Measurements from ENCODE around the gene SAPCD2. TPM values are rescaled to one million over a fixed set of nuclear protein-coding genes. Genes with fewer than 3 reads are reported as not detected.

SAPCD2 gene
- total RNA-seq, 2 donors from 2014 or later = 7.2 to 17.2 TPM

DNA sequence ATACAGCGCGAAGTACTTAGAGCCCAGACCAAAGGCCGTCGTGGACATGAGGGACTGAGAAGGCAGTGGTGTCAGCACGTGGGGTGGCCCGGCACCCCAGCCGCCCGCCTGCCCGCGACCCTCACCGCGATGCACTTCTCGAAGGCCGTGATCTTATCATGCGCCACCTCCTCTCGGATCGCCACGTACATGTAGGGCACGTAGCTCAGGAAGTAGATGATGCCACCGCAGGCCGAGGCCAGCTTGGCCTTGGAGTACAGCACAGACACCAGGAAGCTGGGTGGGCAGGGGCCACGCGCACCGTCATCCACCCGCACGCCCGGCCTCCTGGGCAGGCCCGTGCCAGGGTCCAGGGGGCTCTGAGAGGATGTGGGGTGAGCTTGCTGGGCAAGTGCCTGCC is 53.3 kb downstream of the SAPCD2 start:
- WGBS = 95% methylated on average over 24 of the region's 28 CpGs
- Histone ChIP-seq H3K9me3 (no peaks in the 10 kb centered on the region), H3K27me3 (replicated peaks; ENCODE audit: insufficient read depth) (no peaks in the 10 kb centered on the region), H3K4me3 (no peak overlapping the region), H3K27ac (no peak overlapping the region), H3K4me1 (replicated peaks) (no peaks in the 10 kb centered on the region), H3K36me3 (no peaks in the 10 kb centered on the region)
- intact Hi-C loops (cut with DNase I) = no loop called here
- DNase-seq (ENCODE audit: low spot score) = no peak
- TF ChIP-seq, protein P1, sequence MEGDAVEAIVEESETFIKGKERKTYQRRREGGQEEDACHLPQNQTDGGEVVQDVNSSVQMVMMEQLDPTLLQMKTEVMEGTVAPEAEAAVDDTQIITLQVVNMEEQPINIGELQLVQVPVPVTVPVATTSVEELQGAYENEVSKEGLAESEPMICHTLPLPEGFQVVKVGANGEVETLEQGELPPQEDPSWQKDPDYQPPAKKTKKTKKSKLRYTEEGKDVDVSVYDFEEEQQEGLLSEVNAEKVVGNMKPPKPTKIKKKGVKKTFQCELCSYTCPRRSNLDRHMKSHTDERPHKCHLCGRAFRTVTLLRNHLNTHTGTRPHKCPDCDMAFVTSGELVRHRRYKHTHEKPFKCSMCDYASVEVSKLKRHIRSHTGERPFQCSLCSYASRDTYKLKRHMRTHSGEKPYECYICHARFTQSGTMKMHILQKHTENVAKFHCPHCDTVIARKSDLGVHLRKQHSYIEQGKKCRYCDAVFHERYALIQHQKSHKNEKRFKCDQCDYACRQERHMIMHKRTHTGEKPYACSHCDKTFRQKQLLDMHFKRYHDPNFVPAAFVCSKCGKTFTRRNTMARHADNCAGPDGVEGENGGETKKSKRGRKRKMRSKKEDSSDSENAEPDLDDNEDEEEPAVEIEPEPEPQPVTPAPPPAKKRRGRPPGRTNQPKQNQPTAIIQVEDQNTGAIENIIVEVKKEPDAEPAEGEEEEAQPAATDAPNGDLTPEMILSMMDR (IDR thresholded peaks at IDR 0.05) = no peak
- TF ChIP-seq POLR2A (IDR thresholded peaks at IDR 0.05) (no peak), POLR2AphosphoS5 (IDR thresholded peaks at IDR 0.05) (no peak)

DNA sequence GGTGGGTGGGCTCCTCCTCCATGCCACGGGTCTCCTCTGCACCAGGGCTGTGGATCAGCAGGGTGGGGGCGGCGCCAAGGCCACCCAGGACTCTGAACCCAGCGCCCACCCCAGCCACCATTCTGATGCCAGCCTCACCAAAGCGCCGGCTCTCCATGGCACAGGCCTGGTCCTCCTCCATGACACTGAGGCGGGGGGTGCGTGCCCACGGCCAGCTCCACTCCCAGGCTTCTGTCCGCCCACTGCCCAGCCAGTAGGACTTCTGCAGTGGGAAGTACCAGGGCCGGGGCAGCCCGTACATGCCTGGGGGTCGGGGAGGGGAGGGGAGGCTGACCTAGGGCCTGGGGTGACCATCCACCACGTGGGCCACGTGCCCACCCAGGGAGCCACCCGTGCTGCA is 53.9 kb downstream of the SAPCD2 start:
- H3K27ac ChIP-seq = no peak overlapping the region
- intact Hi-C loops (cut with DNase I) = no loop called here
- no peaks in the 10 kb centered on the region for H3K9me3 ChIP-seq
- H3K4me1 ChIP-seq (replicated peaks) = no peaks in the 10 kb centered on the region
- no peaks in the 10 kb centered on the region for H3K36me3 ChIP-seq
- no peak for DNase-seq (ENCODE audit: low spot score)
- TF ChIP-seq POLR2A (IDR thresholded peaks at IDR 0.05) (no peak), POLR2AphosphoS5 (IDR thresholded peaks at IDR 0.05) (no peak)
- TF ChIP-seq, protein P1 (IDR thresholded peaks at IDR 0.05) = no peak
- no peaks in the 10 kb centered on the region for H3K27me3 ChIP-seq (replicated peaks; ENCODE audit: insufficient read depth)
- 96% methylated on average over 11 of the region's 16 CpGs for WGBS
- no peak overlapping the region for H3K4me3 ChIP-seq

DNA sequence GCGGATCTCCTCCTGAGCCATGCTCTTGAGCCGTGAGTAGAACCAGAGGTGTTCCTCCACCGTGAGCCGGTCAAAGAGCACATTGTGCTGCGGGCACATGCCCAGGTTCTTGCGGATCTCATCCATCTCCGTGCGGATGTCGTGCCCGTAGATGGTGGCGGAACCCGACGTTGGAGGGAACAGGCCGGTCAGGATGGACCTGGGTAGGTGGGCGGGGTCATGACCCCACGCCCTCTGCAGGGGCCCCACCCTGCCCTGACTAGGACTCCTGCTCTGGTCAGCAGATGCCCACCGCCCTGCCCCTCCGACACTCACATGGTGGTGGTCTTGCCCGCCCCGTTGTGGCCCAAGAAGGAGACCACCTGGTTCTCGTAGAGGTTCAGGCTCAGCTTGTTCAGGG is 54.4 kb downstream of the SAPCD2 start:
- H3K27me3 ChIP-seq (replicated peaks; ENCODE audit: insufficient read depth) = no peaks in the 10 kb centered on the region
- DNase-seq (ENCODE audit: low spot score) = no peak
- 95% methylated on average over 21 of the region's 21 CpGs for WGBS
- no peaks in the 10 kb centered on the region for H3K9me3 ChIP-seq
- no peaks in the 10 kb centered on the region for H3K4me1 ChIP-seq (replicated peaks)
- no peak for TF ChIP-seq POLR2AphosphoS5 (IDR thresholded peaks at IDR 0.05)
- TF ChIP-seq, protein P1 (IDR thresholded peaks at IDR 0.05) = no peak
- TF ChIP-seq POLR2A (IDR thresholded peaks at IDR 0.05) = no peak
- H3K27ac ChIP-seq = no peak overlapping the region
- intact Hi-C loops (cut with DNase I) = no loop called here
- no peak overlapping the region for H3K4me3 ChIP-seq
- H3K36me3 ChIP-seq = no peaks in the 10 kb centered on the region

DNA sequence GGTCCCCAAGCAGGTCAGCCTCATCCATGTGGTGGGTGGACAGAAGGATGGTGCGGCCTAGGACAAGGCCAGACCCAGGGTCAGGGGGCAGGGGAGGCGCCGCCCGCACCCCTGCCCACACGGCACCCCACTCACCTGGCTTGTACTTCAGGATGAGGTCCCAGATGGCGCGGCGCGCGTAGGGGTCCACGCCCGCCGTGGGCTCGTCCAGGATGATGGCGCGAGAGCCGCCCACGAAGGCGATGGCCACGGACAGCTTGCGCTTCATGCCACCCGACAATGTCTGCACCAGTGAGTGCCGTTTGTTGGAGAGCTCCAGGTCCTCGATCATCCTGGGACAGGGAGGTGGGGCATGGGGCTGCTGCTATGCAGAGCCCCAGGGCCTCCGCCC is 54.8 kb downstream of the SAPCD2 start:
- Histone ChIP-seq H3K36me3 (no peaks in the 10 kb centered on the region), H3K27me3 (replicated peaks; ENCODE audit: insufficient read depth) (no peaks in the 10 kb centered on the region), H3K27ac (no peak overlapping the region), H3K4me3 (no peak overlapping the region), H3K4me1 (replicated peaks) (no peaks in the 10 kb centered on the region), H3K9me3 (no peaks in the 10 kb centered on the region)
- DNase-seq (ENCODE audit: low spot score) = no peak
- intact Hi-C loops (cut with DNase I) = no loop called here
- WGBS = 97% methylated on average over 25 of the region's 25 CpGs
- TF ChIP-seq, protein P1 (IDR thresholded peaks at IDR 0.05) = no peak
- TF ChIP-seq POLR2A (IDR thresholded peaks at IDR 0.05) (no peak), POLR2AphosphoS5 (IDR thresholded peaks at IDR 0.05) (no peak)

DNA sequence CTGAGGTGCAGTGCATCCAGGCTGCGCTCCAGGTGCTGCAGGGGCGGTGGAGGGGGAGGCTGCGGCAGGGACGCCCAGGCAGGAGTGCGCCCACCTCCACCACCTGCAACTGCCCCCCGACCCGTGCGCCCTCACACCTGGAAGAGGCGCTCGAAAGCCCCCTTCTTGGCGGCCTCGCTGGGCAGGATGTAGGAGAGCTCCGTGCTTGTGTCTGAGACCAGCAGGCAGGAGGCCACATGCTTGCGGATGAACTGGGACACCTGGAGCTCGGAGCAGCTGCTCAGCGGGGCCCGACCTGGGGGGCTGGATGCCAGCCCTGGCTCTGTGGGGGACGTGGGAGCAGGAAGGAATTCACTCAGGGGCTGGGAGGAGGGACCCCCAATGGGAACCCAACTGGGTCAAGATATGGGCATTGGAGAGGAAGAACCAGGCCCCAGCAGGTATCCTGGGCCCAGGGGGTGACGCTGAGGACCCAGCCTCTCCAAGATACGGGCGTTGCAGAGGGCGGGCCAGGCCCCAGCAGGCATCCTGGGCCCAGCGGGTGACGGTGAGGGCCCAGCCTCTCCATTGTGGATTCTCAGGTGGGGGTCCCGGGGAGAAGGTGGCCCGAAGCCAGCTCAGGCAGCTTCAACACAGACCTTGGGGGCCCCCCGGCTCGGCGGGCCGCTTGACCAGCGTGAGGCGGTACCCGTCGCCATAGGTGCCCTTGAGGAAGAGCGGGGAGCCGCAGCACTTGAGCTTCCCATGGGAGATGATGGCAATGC is 55.4 kb downstream of the SAPCD2 start:
- Histone ChIP-seq H3K4me1 (replicated peaks) (no peaks in the 10 kb centered on the region), H3K9me3 (no peaks in the 10 kb centered on the region), H3K4me3 (no peak overlapping the region), H3K27me3 (replicated peaks; ENCODE audit: insufficient read depth) (no peaks in the 10 kb centered on the region), H3K36me3 (no peaks in the 10 kb centered on the region), H3K27ac (no peak overlapping the region)
- 93% methylated on average over 36 of the region's 36 CpGs for WGBS
- intact Hi-C loops (cut with DNase I) = no loop called here
- no peak for TF ChIP-seq POLR2A (IDR thresholded peaks at IDR 0.05)
- TF ChIP-seq POLR2AphosphoS5 (IDR thresholded peaks at IDR 0.05) = no peak
- TF ChIP-seq, protein P1 (IDR thresholded peaks at IDR 0.05) = no peak
- DNase-seq (ENCODE audit: low spot score) = no peak

All from prostate gland (tissue), 2 donors.